Pons (tissue), 1 donor: ENCODE measurements around the gene JAG1.

Experiments used
- DNase-seq: peaks from one replicate; pipeline ENCODE4 v3.0.0-alpha.2; 2016; ENCODE audit warnings: low spot score

Gene JAG1

DNA sequence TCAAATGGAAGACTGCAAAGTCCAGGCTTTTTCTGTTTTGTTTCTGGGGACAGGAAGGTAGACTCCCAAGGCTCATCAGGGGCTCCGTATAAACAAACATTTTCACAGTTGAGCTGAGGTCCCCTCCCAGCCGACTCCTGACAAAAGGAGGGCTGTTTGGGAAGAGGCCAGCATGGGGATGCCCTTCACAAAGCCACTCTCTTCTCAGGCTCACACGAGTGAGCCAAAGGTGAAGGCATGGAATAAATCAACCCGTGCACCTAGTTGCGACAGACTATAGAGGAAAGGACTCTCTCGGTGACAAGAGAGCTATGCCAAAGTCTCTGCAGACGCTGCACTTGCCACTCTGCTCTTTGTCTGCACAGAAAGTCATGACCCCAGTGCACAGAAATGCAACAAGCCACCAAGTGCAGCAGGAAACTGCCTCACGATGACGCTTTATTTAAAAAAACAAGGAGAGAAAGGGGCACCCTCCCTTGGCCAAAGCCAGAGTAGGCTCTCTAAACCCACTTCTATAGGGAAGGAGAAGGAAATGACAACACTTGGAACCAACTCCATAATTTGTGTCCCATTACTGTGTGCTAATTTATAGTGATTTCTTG is 21.0 kb downstream of the JAG1 start:
- no peak for DNase-seq

DNA sequence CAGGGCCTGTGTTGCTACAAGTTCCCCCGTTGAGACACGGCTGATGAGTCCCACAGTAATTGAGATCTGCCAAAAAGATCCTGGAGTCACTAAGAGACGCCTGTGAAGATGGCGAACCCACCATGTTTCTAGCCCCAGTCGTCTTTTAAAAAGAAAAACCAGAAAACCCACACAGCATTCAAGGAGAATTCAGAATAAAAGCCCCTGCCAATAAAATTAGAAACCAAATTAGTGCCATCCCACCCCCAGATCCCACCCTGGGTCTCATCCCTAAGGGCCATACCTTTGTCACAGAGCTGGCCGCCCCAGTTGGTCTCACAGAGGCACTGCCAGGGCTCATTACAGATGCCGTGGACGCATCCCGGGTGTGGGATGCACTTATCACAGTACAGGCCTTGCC is 21.6 kb downstream of the JAG1 start:
- DNase-seq, result no peak

DNA sequence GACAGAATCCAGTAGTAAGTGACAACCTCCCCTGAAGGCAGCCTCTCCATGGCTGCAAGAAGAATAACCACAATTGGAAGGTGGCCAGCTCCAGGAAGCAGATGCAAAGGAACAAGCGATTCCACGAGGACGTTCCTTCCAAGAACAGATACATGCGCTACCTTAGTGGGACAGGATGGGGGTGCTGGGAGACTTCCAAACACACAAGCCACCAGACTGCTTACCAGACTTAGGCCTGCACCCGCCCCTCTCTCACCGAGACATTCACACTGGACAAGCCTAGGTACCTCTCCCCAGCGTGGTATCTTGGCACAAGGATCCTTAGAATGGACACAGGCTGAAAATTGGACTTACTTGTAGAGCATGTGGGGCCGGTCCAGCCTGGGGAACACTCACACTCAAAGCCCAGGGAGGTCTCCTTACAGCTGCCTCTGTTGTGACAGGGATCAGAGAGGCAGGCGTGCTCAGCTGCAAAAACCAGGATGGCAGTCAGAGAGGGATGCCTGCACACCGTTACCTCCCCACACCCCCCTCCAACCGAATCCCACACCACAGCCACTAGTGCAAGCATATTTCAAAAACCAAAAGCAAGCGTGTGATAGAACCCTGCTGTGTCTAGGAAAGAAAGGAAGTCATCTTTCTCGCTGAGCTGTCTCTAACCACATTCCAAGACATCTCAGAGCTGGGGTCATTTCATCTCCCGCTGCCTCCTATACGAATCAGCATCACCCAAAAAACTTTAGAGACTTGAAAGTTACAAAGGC is 22.4 kb downstream of the JAG1 start:
- DNase-seq, result no peak

DNA sequence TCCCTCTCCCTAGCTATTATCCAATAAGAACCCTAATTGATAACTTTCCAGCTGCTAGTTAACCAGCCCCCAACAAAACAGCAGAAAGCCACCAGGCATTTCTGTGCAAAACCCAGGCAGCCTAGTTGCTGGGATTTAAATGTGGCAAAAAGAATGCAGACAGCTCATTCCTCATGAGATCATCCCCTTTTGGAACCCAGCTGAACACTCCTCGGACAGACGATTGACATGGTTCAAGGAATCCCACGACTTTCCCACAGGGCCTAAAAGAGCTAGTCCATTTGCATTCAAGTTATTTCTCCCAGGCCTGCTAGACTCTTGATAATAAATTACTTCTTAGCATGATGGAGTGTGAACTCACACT is 24.0 kb downstream of the JAG1 start:
- no peak for DNase-seq

DNA sequence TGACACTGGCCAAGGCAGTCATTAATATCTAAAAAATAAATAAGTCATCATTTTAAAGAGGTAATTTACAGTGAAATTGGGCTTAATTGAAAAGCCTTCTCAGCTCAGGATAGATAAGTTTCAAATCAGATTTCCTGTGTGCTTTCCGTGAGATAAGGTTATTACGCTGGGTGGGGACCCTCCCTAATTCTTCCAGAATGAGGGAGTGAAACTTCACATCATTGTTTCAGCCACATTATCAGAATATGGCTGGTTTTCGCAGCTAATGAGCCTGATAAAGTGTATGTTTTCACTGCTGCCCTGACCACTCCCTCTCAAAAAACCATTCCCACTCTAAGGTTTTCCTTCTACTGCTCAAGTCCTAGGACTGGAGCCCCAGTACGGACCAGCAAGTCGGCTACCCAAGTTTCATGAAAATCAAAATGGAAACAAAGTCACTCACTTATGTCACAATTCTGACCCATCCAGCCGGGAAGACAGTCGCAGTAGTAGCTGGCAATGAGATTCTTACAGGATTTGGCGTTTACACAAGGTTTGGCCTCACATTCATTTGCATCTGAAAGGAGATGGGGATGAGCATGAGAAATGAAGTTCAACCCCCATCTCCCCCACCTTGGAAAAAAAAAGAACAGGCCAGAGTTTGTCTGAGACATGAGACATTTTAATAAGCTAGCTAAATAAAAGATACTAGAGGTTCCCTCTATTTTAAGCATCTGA is 24.6 kb downstream of the JAG1 start:
- no peak for DNase-seq

DNA sequence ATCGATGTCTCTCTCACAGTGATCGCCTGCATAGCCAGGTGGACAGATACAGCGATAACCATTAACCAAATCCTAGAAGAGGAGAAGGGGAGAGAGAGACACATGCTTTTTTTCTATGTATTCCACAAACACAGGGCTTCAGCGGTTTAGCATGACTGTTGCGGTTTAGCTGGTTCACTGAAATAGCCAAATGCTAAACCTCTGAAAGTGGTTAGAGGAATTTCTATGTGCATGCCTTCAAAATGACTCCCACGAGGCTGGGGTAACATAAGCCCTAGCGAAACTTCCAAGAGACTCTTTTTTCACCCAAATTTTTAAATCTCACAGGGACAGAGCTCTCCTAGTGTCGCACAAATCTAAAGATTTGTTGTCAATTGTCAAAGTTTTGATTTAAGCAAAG is 25.1 kb downstream of the JAG1 start:
- no peak for DNase-seq

DNA sequence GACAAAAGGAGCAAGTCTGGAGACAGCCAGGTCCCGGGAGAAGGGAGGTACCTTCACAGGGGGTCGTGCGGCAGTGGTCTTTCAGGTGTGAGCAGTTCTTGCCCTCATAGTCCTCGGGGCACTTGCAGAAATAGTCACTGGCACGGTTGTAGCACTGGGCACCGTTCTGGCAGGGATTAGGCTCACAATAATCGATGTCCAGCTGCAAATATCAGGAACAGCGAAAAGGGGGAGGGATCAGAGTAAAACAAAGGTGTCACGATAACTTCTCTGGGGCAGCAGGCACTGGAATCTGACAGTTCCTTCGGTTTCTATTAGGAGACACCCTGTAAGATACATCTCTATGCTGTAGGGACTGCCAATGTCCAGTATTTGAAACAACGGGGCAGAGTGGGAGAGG is 25.9 kb downstream of the JAG1 start:
- no peak for DNase-seq

DNA sequence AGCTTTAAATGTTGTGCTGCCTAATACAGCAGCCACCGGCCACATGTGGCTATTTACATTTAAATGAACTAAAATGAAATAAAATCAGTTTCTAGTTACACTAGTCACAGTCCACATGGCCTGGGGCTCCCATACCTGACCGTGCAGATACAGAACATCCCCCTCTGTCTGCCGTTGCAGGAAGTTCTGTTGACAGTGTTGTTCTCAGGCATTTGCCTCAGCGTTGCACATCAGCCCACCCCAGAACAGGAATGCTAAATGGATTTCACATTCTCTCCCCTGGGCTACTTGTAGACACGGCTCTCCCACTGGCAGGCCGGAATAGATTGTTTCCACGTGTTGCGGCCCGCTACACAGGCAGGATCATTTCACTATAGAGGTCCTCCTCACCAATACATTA is 26.3 kb downstream of the JAG1 start:
- DNase-seq, result no peak

DNA sequence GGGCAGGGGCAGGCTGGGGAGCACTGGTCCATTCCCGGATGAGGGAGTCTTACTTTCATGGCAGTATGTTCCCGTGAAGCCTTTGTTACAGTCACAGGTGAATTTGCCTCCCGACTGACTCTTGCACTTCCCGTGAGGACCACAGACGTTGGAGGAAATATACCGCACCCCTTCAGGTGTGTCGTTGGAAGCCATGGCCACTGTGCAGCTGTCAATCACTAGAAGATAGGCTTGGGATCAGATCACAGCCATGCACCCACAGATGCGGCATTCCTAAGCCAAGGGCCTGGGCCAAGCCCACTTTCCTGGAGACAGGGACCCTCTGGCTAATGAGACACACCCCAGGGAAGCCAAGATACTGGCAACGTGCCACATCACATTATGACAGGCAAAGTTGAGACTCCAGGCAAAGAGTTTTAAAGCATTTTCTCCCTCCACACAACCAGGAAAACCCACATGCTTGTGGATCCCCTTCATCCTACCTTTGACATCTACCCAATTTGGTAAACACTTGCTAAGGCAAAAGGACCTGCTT is 26.8 kb downstream of the JAG1 start:
- DNase-seq, result no peak

DNA sequence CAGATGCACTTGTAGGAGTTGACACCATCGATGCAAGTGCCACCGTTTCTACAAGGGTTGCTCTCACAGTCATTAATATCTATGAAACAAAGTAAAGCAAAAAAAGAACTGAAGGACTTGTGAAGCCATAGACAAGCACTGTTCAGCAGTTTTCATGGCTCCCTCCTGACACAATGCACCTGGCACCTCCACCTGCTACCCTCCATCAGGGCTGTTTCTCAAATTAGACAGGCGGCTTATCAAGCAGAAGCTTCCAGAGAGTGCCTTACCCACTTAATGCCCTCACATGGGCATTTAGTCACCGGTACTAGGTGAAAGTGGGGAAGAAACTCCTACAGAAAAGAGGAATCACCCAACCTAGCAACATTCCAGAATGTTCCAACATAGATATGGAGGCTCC is 27.8 kb downstream of the JAG1 start:
- DNase-seq, result no peak

DNA sequence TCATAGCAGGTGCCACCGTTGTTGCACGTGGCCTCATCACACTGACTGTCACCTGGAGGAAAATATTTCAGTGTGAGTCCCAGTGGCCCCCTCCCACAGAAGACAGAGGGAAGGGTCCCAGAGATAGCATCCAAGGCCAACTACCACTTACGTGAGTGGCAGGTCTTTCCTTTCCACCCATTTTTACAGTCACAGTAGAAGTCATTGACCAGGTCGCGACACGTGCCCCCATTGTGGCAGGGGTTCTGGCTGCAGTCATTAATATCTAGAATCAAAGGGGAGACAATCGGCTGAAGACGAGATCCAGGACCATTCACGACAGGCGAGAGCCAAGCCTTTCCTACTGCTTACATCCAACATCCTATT is 28.6 kb downstream of the JAG1 start:
- no peak for DNase-seq

DNA sequence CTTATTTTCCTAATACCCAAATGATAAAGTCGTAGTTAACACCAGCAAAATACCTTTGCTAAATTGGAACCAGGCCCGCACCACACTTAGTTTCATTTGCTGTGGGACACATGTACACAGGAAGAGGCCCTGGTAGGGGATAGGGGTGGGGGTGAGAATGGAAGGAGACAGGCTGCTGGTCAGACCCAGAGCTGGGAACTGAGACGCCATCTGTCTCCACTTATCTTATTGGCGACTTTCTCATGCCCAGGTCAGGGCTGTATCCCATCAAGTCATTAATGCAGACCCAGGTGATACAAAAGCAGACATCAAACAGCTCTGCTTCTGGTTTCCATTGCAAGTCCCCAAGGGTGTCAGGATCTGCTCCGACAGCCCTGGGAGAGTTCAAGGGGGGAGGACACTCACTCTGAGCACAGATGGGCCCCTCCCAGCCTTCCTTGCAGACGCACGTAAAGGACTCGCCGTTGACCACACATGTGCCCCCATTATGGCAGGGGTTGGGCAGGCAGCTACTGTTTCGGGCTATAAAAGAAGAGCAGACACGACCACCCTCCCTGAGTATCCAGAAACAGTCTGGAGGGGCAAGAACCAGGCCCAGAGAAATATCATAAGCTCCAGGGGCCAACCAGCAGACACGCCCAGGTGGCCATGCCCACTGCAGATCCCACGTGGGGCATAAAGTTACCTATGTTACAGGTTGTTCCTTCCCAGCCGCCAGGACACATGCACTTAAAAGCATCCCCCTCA is 29.2 kb downstream of the JAG1 start:
- no peak for DNase-seq

DNA sequence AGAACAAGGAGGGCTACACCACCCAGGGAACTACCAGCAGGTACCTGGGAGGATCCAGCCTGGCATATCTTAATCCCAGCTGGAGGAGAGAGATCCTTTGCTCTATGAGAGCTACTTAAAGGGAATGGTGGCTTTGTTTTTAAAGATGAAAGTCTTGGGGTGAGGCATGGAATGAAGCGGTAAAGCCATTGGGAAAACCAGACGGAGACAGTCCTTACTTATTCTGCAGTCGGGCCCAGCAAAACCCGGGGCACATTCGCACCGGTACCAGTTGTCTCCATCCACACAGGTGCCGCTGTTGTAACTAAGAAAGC is 30.3 kb downstream of the JAG1 start:
- DNase-seq, result no peak

DNA sequence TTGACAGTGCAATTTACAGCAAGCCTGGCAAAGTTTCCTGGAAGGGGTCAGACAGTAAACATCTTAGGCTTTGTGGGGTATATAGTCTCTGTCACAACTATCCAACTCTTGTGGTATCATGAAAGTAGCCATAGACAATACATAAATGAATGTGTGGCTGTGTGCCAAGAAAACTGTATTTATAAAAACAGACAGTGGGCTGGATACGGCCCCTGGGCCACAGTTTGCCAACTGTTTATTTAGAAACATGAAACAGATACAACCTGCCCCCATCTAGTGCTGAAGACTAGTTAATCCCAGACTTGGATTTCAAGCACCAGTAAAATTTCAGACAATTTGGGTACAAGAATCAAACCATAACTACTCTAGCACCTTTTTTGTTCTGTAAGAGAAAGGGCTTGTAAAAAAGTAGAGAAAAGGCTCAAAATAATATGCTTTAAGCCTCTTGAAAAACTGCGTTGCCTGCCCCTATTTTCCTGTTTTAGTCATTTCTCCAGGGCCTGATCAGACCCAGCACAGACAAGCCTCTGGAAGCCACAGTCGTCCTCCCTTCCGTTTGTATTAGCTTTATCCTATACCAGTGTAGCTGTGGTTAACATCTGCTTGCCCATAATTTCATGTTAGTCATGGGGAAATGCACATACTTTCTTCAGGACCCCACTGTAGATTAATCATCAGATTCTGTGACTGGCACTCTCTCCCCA is 30.8 kb downstream of the JAG1 start:
- no peak for DNase-seq

DNA sequence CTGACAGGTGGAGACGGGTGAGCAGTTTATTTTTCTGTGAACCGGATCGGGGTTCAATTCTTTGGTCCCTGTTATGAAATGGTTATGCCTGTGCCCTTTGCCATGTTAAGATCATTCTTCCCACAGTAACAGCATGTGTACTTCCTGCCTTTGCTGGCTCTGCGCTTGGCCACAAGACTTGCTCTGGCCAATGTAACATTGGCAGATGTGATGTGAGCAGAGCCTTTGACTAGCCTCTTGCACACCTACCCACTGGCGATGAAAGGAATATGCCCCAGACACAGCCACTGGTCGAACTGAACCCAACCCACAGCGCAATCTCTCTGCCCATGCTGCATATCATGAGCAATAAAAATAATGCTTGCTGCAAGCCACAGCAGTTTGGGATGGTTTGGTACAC is 31.9 kb downstream of the JAG1 start:
- DNase-seq, result no peak

DNA sequence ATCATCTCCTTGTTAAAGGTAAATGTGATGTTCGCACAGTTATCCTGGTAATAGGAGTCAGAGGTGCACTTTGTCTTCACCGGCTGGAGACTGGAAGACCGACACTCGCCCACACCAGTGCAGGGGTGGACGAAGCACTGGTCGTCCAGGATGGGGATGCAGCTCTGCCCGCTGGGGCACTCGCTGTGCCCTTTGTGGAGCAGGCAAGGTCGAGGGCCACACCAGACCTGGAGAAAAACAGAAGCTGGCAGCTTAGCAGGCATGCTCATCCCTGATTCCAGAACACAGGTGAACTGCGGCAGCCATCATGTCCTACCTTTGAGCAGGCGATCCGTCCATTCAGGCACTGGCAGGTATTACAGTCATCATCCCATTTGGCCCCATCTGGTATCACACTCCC is 32.3 kb downstream of the JAG1 start:
- no peak for DNase-seq

DNA sequence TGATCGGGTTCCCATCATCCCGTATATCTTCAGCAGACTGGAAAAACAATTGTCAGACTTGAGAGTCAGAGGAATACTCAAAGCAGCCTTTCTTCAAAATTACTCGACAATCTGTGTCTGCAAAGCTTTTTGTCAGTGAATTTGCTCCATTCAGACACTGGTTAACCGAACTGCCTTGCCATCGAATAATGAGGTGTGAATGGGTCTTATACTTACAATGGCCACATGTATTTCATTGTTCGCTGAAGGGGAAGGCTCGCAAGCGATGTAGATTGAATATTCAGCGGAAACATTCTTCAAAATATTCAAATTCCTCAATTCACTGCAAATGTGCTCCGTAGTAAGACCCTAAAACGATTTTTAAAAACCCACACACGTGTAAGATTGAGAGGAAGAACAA is 32.9 kb downstream of the JAG1 start:
- no peak for DNase-seq

DNA sequence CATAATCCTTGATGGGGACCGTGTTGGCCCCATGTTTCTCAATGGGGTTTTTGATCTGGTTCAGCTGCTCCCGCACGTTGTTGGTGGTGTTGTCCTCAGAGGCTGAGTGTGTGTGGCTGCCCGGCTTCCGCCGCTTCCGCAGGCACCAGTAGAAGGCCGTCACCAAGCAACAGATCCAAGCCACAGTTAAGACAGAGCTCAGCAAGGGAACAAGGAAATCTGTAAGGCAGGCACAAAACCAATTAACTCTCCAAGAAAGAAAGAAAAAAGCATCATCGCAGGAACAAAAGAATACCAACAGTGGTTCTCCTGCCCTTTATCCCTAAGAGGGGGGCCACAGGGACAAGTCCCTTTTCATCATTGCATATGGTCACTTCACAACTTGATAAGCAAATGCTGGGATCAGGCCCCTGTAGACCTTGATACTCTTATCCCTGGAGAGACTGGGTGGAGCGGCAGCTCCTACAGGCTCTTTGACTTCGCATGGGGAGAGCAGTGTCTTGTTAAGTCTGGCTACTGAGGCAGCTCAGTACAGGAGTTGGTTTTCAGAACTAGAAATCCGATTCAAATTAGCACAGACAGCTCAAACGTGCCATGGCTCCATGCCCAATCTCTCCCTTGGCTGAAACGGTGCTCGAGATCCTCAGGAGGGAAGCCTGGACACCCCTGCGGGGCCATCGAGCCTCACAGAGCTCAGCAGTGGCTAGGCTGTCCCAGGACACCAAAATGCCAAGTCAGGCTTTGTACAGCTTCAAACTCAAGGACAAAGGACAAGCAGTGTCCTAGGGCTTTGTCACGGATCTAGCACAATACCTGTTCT is 33.9 kb downstream of the JAG1 start:
- peak; percentile 30 for DNase-seq

DNA sequence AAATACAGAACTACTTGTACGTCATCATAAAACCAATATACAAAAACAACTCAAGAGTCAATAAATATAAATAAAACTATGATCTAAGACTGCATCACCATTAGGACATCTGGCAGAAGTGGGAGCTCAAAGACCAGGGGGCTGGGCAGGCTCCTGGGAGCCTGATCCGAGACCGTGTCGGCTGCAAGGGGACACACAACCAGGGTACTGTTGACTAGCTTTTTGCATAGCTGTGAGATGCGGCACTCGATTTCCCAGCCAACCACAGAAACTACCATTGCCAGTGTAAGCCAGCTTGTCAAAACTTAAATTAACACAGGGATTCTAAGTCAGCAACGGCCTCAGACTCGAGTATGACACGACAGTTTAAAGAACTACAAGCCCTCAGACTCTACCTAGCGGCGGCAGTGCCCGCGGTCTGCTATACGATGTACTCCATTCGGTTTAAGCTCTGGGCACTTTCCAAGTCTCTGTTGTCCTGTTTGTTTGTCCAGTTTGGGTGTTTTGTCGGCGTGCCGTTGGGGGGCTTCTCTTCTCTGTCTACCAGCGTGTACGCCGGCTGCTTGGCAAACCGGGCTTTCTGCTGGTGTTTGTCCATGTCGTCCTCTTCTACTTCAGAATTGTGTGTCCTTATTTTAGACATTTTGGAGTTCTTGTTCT is 34.6 kb downstream of the JAG1 start:
- DNase-seq, result no peak

DNA sequence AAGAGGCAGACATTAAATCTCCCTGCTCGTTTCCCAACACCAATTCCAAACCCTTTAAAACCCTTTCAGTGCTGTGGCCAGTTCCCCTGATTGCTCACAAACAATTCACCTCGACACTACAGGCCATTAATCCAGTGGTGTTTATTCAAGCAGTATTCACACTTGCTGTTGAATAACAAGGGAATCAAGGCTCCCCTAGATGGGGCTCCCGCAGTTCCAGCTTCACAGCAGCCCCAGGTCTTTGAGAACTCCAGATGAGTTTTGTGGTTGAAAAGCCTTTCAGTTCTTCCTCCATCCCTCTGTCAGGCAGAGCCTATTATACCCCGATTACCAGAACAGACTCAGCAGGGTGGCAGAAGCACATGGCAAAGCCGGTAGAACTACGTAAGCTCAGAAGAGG is 36.2 kb downstream of the JAG1 start:
- no peak for DNase-seq
